ENCODE measurements around the gene ARHGAP15. TPM values are rescaled to one million over a fixed set of nuclear protein-coding genes. Genes with fewer than 3 reads are reported as not detected.

ARHGAP15 gene
- total and polyA plus RNA-seq, 2 donors from 2014 or later: 5.7 to 23.1 TPM

DNA sequence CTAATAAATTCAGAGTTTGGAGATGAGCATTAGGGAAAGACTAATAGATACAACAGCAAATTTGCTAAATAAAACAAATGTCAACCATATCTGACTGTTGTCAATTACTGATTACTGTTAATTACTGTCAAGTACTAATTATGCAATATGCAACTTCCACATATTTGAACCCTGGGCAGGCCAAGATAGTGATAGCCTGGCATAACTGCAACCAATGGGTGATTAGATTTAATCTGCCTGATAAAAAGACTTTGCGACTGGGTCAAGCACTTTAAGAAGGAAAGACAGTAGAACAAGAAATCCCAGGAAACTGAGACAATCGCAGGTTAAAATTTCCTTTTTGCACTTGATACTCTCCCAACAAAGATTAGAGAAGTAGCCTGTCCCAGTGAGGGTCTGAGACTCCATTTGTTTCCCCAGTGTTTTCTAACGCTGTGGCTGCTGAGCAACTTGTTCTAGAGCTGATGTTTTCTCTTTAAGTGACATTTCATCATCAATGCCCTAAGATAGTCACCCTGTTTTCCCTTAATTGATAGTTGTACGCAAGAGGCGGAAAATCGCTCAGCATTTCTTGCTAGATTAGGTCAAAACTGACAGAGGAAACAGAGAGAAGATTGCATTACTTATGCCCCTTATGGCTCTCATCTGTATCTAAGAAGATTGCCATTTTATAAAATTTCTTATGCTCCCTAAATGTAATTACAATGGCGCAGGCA is 17.8 kb downstream of the ARHGAP15 start:
- no peak overlapping the region for H3K27ac ChIP-seq (ENCODE audit: low read depth in 2 of 2, low read length in 2 of 2)
- TF ChIP-seq, protein P1, sequence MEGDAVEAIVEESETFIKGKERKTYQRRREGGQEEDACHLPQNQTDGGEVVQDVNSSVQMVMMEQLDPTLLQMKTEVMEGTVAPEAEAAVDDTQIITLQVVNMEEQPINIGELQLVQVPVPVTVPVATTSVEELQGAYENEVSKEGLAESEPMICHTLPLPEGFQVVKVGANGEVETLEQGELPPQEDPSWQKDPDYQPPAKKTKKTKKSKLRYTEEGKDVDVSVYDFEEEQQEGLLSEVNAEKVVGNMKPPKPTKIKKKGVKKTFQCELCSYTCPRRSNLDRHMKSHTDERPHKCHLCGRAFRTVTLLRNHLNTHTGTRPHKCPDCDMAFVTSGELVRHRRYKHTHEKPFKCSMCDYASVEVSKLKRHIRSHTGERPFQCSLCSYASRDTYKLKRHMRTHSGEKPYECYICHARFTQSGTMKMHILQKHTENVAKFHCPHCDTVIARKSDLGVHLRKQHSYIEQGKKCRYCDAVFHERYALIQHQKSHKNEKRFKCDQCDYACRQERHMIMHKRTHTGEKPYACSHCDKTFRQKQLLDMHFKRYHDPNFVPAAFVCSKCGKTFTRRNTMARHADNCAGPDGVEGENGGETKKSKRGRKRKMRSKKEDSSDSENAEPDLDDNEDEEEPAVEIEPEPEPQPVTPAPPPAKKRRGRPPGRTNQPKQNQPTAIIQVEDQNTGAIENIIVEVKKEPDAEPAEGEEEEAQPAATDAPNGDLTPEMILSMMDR (IDR thresholded peaks at IDR 0.05; ENCODE audit: borderline replicate concordance, extremely low read depth, insufficient read depth): no peak
- H3K9ac ChIP-seq (ENCODE audit: low read length in 3 of 3): no peak overlapping the region
- no peaks in the 10 kb centered on the region for H3K27me3 ChIP-seq (ENCODE audit: control insufficient read depth, insufficient read depth, low read length)
- intact Hi-C loops (cut with DNase I): no loop called here
- no peak for FAIRE-seq
- no peak for DNase-seq
- no peaks in the 10 kb centered on the region for H3K36me3 ChIP-seq (ENCODE audit: control insufficient read depth in 2 of 3, insufficient read depth in 3 of 3, low read length in 3 of 3)
- no peak overlapping the region for H3K4me3 ChIP-seq (ENCODE audit: low read length in 3 of 3)
- H3K4me1 ChIP-seq (ENCODE audit: control insufficient read depth in 2 of 3, insufficient read depth in 2 of 3, low read depth in 1 of 3, low read length in 3 of 3): no peaks in the 10 kb centered on the region
- H3K9me3 ChIP-seq (ENCODE audit: control insufficient read depth in 2 of 3, insufficient read depth in 1 of 3, low read length in 3 of 3): no peaks in the 10 kb centered on the region

DNA sequence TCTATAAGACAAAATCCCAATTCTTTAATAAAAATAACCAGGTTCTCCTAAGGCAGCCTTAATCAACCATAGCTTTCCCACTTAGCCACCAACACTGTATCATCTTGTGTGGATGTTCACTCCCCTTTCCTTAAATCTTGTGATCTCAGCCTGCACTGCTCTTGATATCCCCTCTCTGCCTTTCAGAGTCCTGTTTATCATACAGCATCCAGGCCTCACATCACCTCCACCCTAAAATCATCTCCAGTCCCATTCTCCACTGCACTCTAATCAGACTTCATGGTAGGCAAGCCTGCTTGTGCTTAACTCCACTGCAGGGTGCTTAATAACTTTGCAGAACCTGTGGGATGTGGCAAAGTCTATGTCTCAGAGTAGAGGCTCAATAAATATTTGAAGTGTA is 18.8 kb downstream of the ARHGAP15 start:
- no peaks in the 10 kb centered on the region for H3K4me1 ChIP-seq (ENCODE audit: control insufficient read depth in 2 of 3, insufficient read depth in 2 of 3, low read depth in 1 of 3, low read length in 3 of 3)
- DNase-seq (no peak), FAIRE-seq (no peak)
- no peak overlapping the region for H3K27ac ChIP-seq (ENCODE audit: low read depth in 2 of 2, low read length in 2 of 2)
- H3K27me3 ChIP-seq (ENCODE audit: control insufficient read depth, insufficient read depth, low read length): no peaks in the 10 kb centered on the region
- intact Hi-C loops (cut with DNase I): no loop called here
- no peaks in the 10 kb centered on the region for H3K36me3 ChIP-seq (ENCODE audit: control insufficient read depth in 2 of 3, insufficient read depth in 3 of 3, low read length in 3 of 3)
- H3K9ac ChIP-seq (ENCODE audit: low read length in 3 of 3): no peak overlapping the region
- no peak overlapping the region for H3K4me3 ChIP-seq (ENCODE audit: low read length in 3 of 3)
- no peaks in the 10 kb centered on the region for H3K9me3 ChIP-seq (ENCODE audit: control insufficient read depth in 2 of 3, insufficient read depth in 1 of 3, low read length in 3 of 3)
- TF ChIP-seq, protein P1 (IDR thresholded peaks at IDR 0.05; ENCODE audit: borderline replicate concordance, extremely low read depth, insufficient read depth): no peak

DNA sequence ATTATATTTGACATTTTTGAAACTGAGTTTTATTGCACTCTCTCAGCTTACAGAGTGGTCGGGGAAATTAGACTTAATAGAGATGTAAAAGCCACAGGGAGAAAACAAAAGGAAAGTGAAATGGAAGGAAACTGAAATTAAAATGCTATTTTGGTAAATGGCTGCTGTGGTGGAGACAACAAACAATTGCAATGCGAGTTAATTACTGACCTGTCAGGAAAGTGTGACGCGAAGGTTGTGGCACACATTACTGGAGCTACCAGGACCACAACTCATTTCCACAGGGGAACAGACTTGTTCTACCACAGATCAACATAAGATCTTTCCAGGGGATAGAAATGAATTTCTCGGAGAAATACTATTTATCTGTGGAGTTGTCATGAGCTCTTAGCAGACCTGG is 19.5 kb downstream of the ARHGAP15 start:
- H3K9me3 ChIP-seq (ENCODE audit: control insufficient read depth in 2 of 3, insufficient read depth in 1 of 3, low read length in 3 of 3): no peaks in the 10 kb centered on the region
- FAIRE-seq (no peak), DNase-seq (no peak)
- TF ChIP-seq, protein P1 (IDR thresholded peaks at IDR 0.05; ENCODE audit: borderline replicate concordance, extremely low read depth, insufficient read depth): no peak
- no peak overlapping the region for H3K9ac ChIP-seq (ENCODE audit: low read length in 3 of 3)
- no peaks in the 10 kb centered on the region for H3K4me1 ChIP-seq (ENCODE audit: control insufficient read depth in 2 of 3, insufficient read depth in 2 of 3, low read depth in 1 of 3, low read length in 3 of 3)
- H3K36me3 ChIP-seq (ENCODE audit: control insufficient read depth in 2 of 3, insufficient read depth in 3 of 3, low read length in 3 of 3): no peaks in the 10 kb centered on the region
- intact Hi-C loops (cut with DNase I): no loop called here
- H3K27me3 ChIP-seq (ENCODE audit: control insufficient read depth, insufficient read depth, low read length): no peaks in the 10 kb centered on the region
- H3K4me3 ChIP-seq (ENCODE audit: low read length in 3 of 3): no peak overlapping the region
- H3K27ac ChIP-seq (ENCODE audit: low read depth in 2 of 2, low read length in 2 of 2): no peak overlapping the region

DNA sequence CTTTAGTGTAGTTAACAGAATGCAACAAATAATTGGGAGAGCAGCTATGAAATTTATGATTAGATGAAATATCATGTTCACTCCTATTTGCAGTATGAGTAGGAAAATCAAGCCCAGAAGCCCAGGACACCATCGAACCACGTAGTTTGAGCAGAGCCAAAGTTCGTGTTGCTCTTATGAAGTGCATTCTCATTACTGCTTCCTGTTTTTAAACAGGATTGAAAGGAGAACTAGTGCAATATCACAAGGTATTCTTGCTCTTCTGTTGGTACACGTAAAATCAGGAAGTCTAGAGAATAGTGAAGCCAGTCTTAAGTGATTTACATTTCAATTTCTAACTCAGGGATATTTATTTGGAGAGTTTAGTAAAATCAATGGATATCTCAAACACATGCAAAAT is 21.1 kb downstream of the ARHGAP15 start:
- no peaks in the 10 kb centered on the region for H3K4me1 ChIP-seq (ENCODE audit: control insufficient read depth in 2 of 3, insufficient read depth in 2 of 3, low read depth in 1 of 3, low read length in 3 of 3)
- intact Hi-C loops (cut with DNase I): no loop called here
- H3K36me3 ChIP-seq (ENCODE audit: control insufficient read depth in 2 of 3, insufficient read depth in 3 of 3, low read length in 3 of 3): no peaks in the 10 kb centered on the region
- FAIRE-seq (no peak), DNase-seq (no peak)
- no peak overlapping the region for H3K27ac ChIP-seq (ENCODE audit: low read depth in 2 of 2, low read length in 2 of 2)
- no peaks in the 10 kb centered on the region for H3K9me3 ChIP-seq (ENCODE audit: control insufficient read depth in 2 of 3, insufficient read depth in 1 of 3, low read length in 3 of 3)
- H3K9ac ChIP-seq (ENCODE audit: low read length in 3 of 3): no peak overlapping the region
- no peak overlapping the region for H3K4me3 ChIP-seq (ENCODE audit: low read length in 3 of 3)
- TF ChIP-seq, protein P1 (IDR thresholded peaks at IDR 0.05; ENCODE audit: borderline replicate concordance, extremely low read depth, insufficient read depth): no peak
- no peaks in the 10 kb centered on the region for H3K27me3 ChIP-seq (ENCODE audit: control insufficient read depth, insufficient read depth, low read length)

All from kidney (tissue), 14 donors.